GM19467 (cell line): Measurements from ENCODE around the gene PRR12.

Experiments
- ATAC-seq: cut with Tn5 transposase; IDR thresholded peaks from one replicate; pipeline ENCODE4 v1.9.1; 2021; ENCODE audit warnings: mild to moderate bottlenecking, moderate library complexity; ENCODE audit not compliant: unreplicated experiment

The PRR12 gene

GRCh38 chr19:49591731-49592485 lies 926 bp downstream of the PRR12 start:
- no peak for ATAC-seq

- no peak for ATAC-seq
These were observed 1.7 kb downstream of the PRR12 start for GRCh38 chr19:49592486-49593232.

GRCh38 chr19:49593233-49594113 lies 2.5 kb downstream of the PRR12 start:
- ATAC-seq, result peak; percentile 42

GRCh38 chr19:49594157-49594992 lies 3.4 kb downstream of the PRR12 start:
- no peak for ATAC-seq

- ATAC-seq, result no peak
These were observed 4.2 kb downstream of the PRR12 start for GRCh38 chr19:49594993-49595818.

- no peak for ATAC-seq
These were observed 4.9 kb downstream of the PRR12 start for GRCh38 chr19:49595819-49596404.

- ATAC-seq, result no peak
These were observed 5.4 kb downstream of the PRR12 start for GRCh38 chr19:49596407-49596806.

GRCh38 chr19:49596954-49597702 lies 6.1 kb downstream of the PRR12 start:
- ATAC-seq, result no peak

GRCh38 chr19:49597703-49597974 lies 6.7 kb downstream of the PRR12 start:
- ATAC-seq, result no peak

- ATAC-seq, result no peak
These were observed 8.7 kb downstream of the PRR12 start for GRCh38 chr19:49599378-49600295.

GRCh38 chr19:49601482-49602038 lies 10.6 kb downstream of the PRR12 start:
- ATAC-seq, result no peak

GRCh38 chr19:49602806-49603205 lies 11.8 kb downstream of the PRR12 start:
- ATAC-seq, result no peak

GRCh38 chr19:49605605-49606004 lies 14.6 kb downstream of the PRR12 start:
- no peak for ATAC-seq

GRCh38 chr19:49609499-49610092 lies 18.6 kb downstream of the PRR12 start:
- ATAC-seq, result no peak

- ATAC-seq, result no peak
These were observed 22.4 kb downstream of the PRR12 start for GRCh38 chr19:49613374-49613773.

GRCh38 chr19:49614096-49614833 lies 23.3 kb downstream of the PRR12 start:
- ATAC-seq, result no peak
